ENCODE results near the gene PLEKHM3. TPM values are rescaled to one million over a fixed set of nuclear protein-coding genes. Genes with fewer than 3 reads are reported as not detected.
A peak's percentile ranks its signal among the peaks of the same experiment; 100 is the strongest.
"Not testable (repeated sequence)": the region's sequence is repeated elsewhere in the genome, so short reads cannot be mapped to it uniquely, and the experiment has no call there.

Gene PLEKHM3
- total RNA-seq, 1 experiment from 2014 or later: 6.8 TPM

- peak; percentile 76 for DNase-seq (ENCODE audit: low read depth)
Observed at GRCh38 chr2:207926133-207926988, 99.0 kb downstream of the PLEKHM3 start.

GRCh38 chr2:207925601-207926000, 99.7 kb downstream of the PLEKHM3 start:
- DNase-seq (ENCODE audit: low read depth): no peak

- DNase-seq (ENCODE audit: low read depth): no peak
Observed at GRCh38 chr2:207921606-207922005, 103.7 kb downstream of the PLEKHM3 start.

GRCh38 chr2:207920721-207921120, 104.6 kb downstream of the PLEKHM3 start:
- no peak for DNase-seq (ENCODE audit: low read depth)

GRCh38 chr2:207920321-207920720, 105.0 kb downstream of the PLEKHM3 start:
- no peak for DNase-seq (ENCODE audit: low read depth)

GRCh38 chr2:207919164-207919919, 106.0 kb downstream of the PLEKHM3 start:
- no peak for DNase-seq (ENCODE audit: low read depth)

GRCh38 chr2:207914716-207915115, 110.6 kb downstream of the PLEKHM3 start:
- no peak for DNase-seq (ENCODE audit: low read depth)

GRCh38 chr2:207913772-207914358, 111.5 kb downstream of the PLEKHM3 start:
- DNase-seq (ENCODE audit: low read depth): no peak

GRCh38 chr2:207911856-207912255, 113.5 kb downstream of the PLEKHM3 start:
- DNase-seq (ENCODE audit: low read depth): no peak

GRCh38 chr2:207911215-207911614, 114.1 kb downstream of the PLEKHM3 start:
- DNase-seq (ENCODE audit: low read depth): no peak

- not testable (repeated sequence) for DNase-seq (ENCODE audit: low read depth)
Observed at GRCh38 chr2:207906495-207906894, 118.8 kb downstream of the PLEKHM3 start.

- DNase-seq (ENCODE audit: low read depth): no peak
Observed at GRCh38 chr2:207905546-207905945, 119.8 kb downstream of the PLEKHM3 start.

- no peak for DNase-seq (ENCODE audit: low read depth)
Observed at GRCh38 chr2:207903236-207903635, 122.1 kb downstream of the PLEKHM3 start.

- DNase-seq (ENCODE audit: low read depth): peak; percentile 6
Observed at GRCh38 chr2:207902821-207903220, 122.5 kb downstream of the PLEKHM3 start.

- DNase-seq (ENCODE audit: low read depth): no peak
Observed at GRCh38 chr2:207901829-207902228, 123.5 kb downstream of the PLEKHM3 start.

- DNase-seq (ENCODE audit: low read depth): no peak
Observed at GRCh38 chr2:207901401-207901800, 123.9 kb downstream of the PLEKHM3 start.

GRCh38 chr2:207898354-207898695, 127.0 kb downstream of the PLEKHM3 start:
- DNase-seq (ENCODE audit: low read depth): no peak

- no peak for DNase-seq (ENCODE audit: low read depth)
Observed at GRCh38 chr2:207897541-207898353, 127.6 kb downstream of the PLEKHM3 start.

- DNase-seq (ENCODE audit: low read depth): no peak
Observed at GRCh38 chr2:207896525-207897285, 128.6 kb downstream of the PLEKHM3 start.

- DNase-seq (ENCODE audit: low read depth): no peak
Observed at GRCh38 chr2:207895274-207895860, 130.0 kb downstream of the PLEKHM3 start.
